GM18502 (cell line): ENCODE results near the gene ERN1.
"Not testable (repeated sequence)": the region's sequence is repeated elsewhere in the genome, so short reads cannot be mapped to it uniquely, and the experiment has no call there.

Experiments used
- ATAC-seq: cut with Tn5 transposase; IDR thresholded peaks from one replicate; pipeline ENCODE4 v1.9.1; 2021; ENCODE audit warnings: mild to moderate bottlenecking; ENCODE audit not compliant: unreplicated experiment, poor library complexity

ERN1 gene

DNA sequence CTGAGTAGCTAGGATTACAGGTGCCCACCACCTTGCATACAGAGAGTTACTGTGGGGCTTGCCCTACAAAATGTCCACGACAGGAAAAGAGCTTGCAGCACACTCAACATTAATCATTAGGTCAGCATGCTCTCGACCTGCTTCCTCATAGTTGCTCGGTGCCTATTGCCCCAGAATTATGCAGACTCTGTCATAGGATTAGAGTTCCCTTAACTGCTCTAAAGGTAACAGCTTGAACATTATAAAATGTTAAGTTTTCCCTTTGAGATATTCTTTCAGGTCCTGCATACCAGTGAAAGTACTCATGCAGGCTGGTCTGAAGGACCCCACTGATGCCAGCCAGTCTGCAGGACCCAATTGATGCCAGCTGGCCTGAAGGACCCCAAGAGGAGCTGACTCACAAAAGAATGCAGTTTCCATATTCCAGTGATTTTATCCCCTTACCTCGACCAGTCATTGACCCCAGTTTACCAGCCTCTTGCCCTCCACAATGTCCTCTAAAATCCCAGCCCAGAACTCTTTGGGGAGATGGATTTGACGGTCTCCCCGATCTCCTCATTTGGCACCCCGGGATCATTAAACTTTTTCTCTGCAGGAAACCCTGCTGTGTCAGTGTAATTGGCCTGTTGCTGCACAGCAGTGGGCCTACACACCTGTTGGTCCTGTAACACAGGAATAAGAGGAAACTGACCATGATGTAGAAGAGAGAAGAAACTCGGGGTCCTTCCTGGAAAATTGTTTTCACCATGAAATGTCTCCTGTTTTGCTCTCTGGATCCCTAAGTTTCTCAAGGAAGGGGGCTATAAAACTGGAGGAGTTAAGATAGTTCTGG lies 120.2 kb downstream of the ERN1 start:
- ATAC-seq: no peak

DNA sequence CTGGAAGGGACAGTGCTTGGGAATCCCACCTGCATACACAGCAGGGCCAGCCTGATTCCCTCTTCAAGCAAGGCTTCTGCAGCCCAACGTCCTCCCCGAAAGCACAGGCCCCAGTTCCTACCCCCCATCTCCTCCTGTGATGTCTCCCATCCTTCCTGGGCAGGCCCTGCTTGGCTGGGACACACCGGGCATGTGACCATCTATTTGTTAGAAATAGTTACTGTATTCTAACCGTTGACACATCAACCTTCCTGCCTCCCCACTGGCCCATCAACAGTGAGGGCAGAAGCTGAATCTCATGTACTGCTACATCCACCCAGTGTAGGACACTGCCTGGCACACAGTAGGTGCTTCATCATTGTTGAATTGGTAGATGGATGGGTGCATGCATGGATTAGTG lies 121.1 kb downstream of the ERN1 start:
- no peak for ATAC-seq

DNA sequence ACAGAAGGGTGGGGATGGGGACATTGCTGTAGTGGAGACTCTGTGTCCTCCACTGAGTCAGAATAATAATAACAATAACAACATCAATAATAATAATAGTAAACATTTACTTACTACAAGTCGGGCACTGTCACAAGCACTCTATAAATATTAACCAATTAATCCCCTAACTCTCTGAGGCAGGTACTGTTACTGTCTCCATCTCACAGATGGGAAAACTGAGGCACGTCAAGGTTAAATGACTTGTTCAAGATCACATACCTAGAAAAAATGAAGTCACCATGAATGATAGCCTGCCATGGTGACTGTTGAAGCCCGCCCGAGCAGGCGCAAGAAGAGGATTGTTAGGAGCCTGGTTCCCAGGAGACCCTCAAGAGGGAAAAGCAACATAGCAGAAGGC lies 121.6 kb downstream of the ERN1 start:
- ATAC-seq: no peak

DNA sequence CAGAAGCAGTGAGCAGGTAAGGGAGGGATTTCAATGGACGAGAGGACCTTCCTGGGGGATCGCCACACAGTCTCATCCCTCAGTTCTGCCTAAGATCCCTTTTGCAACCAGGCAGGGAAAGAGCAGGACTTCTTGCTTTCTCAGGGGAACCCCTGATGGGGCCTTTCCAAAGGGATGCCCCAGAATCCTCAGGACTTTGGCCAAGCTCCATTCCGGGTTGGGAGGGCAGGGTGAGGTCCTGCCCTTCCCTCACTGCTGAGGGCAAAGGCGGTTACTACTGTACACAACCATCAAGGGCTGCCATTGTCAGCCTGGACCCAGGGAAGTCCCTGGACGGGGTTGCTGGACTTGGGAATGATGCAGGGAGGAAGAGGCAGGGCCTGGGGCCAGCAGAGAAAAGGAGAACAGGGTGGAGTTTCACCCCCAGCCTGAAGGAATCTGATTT lies 122.1 kb downstream of the ERN1 start:
- no peak for ATAC-seq

DNA sequence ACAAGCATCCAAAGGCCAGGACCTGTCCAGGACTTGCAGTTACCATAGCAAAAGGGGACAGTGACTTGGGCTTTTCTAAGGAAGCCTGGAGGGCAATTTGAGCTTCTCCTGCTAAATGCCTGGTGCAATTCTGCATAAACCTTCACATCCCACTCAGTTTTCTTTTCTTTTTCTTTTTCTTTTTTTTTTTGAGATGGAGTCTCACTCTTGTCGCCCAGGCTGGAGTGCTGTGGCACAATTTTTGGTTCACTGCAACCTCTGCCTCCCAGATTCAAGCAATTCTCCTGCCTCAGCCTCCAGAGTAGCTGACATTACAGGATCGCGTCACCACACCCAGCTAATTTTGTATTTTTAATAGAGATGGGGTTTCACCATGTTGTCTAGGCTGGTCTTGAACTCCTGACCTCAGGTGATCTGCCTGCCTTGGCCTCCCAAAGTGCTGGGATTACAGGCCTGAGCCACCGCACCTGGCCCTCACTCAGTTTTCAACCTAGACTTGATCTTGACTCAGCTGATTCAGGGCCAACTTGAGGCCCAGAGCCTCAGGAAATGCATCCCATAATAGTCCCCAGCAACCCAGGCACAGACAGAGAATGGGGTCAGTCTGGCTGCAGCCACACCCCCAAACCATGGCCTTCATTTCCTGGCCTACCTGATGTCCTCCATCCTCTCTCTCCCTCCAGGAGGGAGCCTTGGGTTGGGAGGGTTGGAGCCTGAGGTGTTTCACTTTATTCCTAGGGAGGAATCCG lies 122.7 kb downstream of the ERN1 start:
- not testable (repeated sequence) for ATAC-seq

DNA sequence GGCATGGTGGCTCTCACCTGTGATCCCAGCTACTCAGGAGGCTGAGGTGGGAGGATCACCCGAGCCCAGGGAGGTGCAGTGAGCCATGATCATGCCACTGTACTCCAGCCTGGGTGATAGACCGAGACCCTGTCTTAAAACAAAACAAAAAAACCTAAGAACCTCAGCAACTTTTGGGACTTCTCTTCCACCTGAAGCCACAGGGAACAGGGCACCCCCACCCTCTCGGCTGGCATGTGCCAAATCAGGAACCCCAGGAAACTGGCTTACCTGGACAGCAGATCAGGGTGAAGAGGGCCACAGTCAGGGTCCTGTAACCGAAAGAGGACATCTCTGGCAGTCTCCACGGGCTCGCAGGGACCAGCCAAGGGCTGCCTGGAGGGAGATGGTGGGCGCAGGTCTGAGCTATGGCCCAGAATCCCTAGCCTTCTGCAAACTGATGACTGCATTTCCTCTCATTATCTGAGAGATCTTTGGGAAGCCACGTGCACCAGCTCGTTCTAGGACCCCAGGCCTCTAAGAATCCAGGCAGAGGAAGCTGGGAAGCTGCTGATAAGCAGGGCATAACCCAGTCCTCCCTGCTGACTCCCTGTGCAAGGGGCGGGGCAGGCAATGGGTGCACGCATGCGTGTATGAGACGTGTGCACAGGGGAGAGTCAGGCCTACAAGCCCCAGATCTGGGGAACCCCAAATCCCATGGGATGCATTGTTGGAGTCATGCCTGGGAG lies 123.4 kb downstream of the ERN1 start:
- no peak for ATAC-seq

DNA sequence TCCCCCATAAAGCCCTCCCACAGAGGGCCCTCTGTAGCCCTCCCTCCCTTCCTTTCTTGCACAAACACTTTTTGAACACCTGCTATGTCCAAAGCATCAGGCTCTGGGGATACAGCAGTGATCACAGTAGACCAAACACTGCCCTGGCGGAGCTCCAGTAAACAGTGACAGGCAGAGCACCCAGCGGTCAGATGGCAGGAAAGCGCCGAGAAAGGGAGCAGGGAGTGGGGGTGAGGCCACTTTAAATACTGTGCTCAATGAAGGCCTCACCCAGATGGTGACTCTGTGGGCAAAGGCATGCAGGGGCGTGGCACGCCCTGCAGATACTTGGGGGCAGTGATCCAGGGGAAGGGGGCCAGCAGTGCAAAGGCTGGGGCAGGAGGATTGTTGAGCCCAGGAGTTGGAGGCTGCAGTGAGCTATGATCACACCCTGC lies 124.2 kb downstream of the ERN1 start:
- no peak for ATAC-seq

DNA sequence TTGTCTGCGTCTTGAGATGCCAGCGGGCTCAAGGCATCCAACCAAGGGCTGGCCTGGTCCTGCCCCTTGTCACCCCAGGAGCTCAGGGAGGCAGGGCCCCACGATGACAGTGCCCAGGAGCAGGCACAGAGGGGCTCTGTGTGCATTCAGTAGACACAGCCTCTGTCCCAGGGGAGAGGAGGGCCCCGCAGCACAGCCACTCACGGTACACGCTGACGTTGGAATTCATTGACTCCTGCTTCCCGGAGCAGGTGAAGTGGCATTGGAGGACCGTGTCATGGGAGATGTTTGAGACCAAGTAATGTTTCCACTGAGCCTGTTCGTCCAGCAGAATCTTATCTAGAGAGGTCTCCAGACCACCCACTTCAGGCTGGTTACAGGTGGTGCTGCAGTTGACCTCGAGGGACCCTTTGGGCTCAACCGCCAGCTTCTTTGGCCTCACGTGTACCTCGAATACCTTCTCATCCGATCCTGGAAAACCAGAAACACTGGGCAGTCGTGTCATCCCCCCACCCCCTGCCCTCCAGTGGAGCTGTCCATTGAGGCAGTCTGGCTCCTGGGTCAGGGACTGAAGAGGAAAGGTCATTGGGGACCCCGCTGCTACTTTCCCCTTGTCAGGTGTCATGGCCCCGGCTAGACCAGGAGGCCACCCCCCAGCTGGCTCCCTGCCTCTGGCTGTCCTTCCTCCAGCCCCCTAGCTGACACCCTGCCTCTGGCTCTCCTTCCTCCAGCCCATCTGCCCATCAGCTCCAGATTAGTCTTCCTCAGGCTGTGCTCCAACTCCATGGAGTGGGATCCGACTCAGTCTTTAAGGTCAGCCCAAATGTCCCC lies 124.8 kb downstream of the ERN1 start:
- ATAC-seq: no peak

DNA sequence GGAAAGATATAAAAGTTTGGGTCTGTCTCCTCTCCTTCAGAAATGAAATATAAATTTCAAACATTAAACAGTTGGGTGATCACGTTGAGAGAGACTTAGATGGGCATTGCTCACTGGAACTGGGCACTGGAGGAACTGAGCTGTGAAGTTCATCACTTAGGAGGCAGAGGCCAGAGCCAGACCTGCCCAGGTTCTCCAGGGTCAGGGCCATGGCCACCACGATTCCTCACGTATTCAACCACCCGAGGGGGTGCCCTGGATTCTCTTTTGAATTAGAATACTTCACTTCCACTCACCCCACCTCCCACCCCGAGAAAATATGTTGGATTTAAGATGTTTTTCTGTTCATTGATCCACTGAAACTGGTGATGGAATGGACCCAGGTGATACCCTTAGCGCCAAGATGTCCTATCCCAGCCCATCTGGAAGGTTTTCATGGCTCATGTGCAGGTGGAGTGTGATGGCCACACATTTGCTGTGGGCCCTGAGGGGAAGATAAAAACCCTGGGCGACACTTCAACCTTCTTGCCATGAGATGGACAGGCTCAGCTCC lies 125.7 kb downstream of the ERN1 start:
- ATAC-seq: no peak

DNA sequence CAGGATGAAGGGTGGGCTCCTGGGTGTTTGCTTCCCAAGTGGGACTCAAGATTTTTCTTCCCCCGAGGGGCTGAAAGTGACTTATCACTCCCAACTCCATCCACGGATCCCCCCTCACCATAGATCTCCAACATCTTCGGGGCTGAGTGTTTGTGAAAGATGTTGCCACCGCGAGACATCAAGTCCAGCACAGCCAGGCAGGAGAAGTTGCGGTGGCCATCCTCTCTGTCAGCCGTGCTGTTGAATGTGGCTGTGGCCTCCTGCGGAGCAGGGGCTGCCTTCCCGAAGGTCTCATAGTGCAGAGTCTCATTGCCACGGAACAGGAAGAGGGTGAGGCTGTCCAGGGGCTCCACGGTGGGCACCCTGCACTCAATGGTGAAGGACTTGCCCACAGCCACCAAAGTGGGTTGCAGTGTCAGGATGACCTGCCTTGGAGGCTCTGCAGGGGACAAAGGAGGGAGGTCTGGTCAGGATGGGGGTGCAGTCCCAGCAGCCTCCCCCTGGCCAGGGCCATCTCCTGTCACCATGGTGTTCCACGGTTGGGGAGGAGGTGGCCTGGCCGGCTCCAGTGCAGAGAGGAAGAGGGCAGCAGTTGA lies 126.3 kb downstream of the ERN1 start:
- ATAC-seq: no peak

DNA sequence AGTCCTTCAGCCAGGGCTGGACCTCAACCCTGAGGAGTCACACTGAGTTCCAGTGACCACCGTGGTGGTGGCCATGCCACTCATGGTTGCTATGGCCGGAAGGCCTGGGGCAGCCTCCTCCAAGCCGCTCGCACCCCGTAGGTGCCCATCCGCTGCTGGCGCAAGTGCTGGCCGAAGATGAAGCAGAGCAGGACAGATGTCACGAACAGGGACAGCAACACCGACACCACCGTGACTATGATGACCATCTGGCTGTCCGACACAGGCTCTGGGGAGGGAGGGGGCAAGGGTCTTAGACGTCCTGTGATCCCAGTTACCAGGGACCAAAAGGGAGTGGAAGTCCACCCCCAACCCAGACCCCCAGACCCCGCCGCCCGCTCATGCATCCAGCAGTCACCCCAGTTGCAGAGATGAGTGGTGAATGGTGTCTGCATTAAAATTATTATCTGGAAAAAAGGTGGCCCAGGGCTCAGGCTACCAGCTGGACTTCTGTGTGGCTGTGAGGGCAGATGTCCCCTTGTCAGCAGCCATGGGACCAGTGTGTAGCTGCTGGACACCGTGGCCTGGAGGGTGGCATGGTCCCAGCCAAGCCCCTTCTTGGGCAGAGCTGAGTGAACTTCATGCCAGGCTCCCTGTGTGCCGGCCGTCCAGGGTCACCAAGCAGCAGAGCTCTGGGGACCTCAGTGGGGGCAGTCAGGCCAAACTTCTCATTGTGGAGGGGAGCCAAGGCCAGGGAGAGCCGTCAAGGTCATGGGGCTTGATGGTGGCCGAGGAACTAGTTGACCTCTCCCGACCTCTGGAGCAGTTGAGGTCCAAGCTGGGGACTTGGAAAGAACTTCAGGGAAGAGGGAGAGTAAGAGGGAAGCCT lies 127.1 kb downstream of the ERN1 start:
- ATAC-seq: no peak

DNA sequence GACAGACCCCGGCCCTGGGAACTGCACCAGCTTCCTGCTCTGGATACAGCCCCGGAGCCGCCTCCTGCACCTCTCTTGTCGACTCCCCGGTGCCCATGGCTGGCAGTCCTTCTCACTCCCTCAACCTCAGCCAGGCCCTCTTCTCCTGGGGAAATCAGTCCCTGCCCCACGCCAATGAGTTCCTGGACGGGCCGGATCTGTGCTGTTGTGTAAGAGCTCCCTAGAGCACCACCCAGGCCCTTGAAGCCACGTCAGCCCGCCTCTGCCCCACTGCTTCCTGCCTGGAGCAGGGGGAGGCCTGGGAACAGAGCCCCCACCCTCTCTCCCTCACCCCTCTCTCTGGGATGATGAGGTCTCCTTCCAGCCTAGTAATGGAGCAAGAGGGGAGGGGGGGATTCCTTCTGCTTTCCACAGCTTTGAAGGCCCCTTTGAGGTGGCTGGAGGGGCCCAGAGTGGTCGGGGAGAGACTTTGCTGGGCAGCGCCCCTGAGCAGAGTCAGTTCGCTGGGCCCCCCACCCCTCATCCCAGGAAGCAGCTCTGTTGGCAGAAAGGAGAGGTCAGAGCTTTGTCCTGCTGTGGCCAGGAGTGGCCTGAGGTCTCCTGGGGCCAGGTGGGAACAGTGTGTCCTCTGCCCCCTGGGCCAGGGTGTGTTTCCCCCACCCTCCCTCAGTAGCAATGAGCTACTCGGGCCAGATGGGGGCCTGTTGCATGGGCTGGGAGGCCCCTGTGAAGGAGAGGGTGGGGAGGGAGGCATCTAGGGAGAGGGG lies 128.0 kb downstream of the ERN1 start:
- ATAC-seq: no peak

DNA sequence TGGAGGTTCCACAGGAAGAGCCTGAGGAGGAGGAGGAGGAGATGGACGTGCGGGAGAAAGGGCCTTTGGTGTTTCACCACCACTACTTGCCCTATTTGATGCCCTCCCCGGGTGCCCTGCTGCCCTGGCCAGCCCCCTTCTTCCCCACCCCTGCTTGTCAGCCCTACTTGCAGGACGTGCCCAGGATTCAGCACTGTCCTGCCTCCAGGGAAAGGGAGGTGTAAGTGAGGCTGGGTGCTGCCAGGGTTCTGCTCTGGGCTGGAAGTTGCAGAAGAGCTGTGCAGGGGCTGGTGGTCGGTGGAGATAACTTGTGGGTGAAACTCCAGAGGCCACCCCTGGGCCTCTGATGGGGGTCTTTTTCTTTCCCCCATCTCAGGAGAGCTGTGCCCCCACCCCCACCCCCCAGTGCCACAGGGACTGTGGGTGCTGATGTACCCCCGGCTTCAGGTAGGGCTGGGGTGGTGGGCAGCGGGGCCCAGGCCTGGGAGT lies 128.8 kb downstream of the ERN1 start:
- ATAC-seq: no peak

DNA sequence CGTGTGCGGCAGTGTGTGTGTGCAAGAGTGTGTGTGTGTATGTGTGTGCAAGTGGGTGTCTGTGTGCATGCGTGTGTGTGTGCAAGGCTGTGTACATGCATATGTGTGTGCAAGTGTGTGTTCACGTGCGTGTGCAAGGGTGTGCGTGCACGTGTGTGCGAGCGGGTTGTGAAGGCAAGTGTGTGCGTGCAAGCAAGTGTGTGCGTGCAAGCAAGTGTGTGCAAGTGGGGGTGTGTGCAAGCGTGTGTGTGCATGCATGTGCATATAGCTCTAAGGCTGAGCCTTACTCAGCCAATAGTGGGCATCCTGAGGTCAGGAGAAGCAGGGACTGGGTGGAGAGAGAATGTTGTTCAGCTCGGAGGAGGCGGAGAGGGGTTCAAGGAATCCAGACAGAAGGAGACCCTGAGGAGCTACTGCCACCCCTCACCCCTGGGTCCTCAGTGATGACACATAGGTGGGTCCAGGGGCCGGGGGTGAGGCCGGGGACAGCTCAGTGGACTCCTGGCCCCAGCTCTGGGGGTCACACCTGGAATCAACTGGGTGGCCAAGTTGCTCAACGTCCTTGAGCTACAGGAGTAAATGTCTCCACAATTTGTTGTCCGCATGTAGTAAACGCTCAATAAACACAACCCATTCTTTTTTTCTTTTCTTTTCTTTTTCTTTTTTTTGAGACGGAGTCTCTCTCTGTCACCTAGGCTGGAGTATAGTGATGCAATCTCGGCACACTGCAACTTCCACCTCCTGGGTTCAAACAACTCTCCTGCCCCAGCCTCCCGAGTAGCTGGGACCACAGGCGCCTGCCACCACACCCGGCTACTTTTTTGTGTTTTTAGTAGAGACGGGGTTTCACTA lies 130.0 kb downstream of the ERN1 start:
- ATAC-seq: no peak

DNA sequence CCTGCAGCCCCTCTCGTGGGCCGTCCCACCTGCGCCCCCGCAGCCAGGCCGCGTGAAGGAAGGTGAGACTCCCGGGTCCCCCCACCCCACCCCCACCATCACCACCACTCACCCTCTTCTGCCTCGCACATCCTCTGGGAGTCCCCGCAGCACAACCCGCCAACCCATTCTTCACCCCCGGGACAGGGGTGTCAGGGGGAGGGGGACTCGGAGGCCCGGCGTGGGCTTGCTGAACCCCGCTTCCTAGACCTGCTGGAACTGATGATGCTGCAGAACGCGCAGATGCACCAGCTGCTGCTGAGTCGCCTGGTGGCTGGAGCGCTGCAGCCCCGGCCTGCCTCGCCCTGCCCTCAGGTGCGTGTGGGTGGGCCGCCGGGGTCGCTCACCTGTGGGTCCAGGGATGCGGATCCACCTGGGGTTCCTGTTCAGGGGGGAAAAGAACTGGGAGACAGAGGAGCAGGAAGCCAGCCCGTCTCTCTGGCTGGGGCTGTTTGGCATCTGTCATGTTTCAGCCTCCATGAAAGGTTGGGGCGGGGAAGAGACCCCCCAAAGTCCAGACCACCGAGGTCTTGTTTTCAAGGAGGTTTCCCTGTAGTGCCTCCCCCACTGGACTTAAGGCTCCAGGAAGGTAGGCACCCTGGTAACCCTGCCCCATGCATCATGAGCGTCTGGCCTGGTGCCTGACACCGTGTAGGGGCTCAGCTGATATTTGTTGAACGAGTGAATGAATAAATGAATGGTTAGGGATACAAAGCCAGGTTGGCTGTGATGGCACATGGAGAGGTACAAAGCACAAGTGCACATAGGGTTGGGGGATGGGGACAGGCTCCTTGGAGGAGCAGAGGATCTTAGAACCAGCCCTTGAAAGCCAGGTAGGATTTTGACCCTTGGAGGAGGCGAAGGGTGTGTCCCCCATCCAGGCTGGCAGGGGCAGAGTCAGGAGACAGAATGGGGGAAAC lies 130.9 kb downstream of the ERN1 start:
- no peak for ATAC-seq
